Transverse colon (tissue), 4 donors: ENCODE measurements around the gene SCAPER. TPM values are rescaled to one million over a fixed set of nuclear protein-coding genes. Genes with fewer than 3 reads are reported as not detected.
"Not testable (repeated sequence)": the region's sequence is repeated elsewhere in the genome, so short reads cannot be mapped to it uniquely, and the experiment has no call there.

Source experiments
- DNase-seq: peaks from one replicate; pipeline ENCODE4 v3.0.0-alpha.2; 2019
- H3K27ac ChIP-seq, 4 donors: fragments of 200-600 bp; sonication (generic); 2 replicates each; pipeline ENCODE4 v1.5.1; 2016 to 2018; ENCODE audit warnings: inconsistent platforms in 4 of 4
- H3K27me3 ChIP-seq: fragments of 200-600 bp; sonication (generic); 2 replicates; pipeline ENCODE4 v1.5.1; 2017; ENCODE audit warnings: inconsistent platforms
- H3K36me3 ChIP-seq, 4 donors: fragments of 200-600 bp; sonication (generic); 2 replicates each; pipeline ENCODE4 v1.5.1; 2017 to 2019; ENCODE audit warnings: inconsistent platforms in 4 of 4
- H3K4me1 ChIP-seq, 4 donors: fragments of 200-600 bp; sonication (generic); 2 replicates each; pipeline ENCODE4 v1.5.1; 2017 to 2020; ENCODE audit warnings: inconsistent platforms in 4 of 4
- H3K4me3 ChIP-seq, 4 donors: fragments of 200-600 bp; sonication (generic); 1 replicate in 1 of 4; 2 replicates in 3 of 4; pipeline versions ENCODE4 v1.5.1 to v1.6.1; 2017 to 2019; ENCODE audit warnings: inconsistent platforms in 4 of 4
- H3K9me3 ChIP-seq, 2 donors: fragments of 200-600 bp; sonication (generic); 2 replicates each; pipeline ENCODE4 v1.5.1; 2017 to 2019; ENCODE audit warnings: inconsistent platforms in 2 of 2
- EP300 ChIP-seq: sonication (generic); formaldehyde crosslinking; IDR thresholded peaks from one replicate; pipeline ENCODE4 v1.6.1; 2017; ENCODE audit warnings: antibody characterized with exemption, low read depth
- POLR2A ChIP-seq: fragments of 450-650 bp; IDR thresholded peaks from one replicate; pipeline ENCODE4 v1.6.1; 2016; ENCODE audit warnings: antibody characterized with exemption, mild to moderate bottlenecking, moderate library complexity
- POLR2AphosphoS5 ChIP-seq, 3 donors: sonication (generic); formaldehyde crosslinking; IDR thresholded peaks; one replicate each; pipeline ENCODE4 v1.6.1; 2016; ENCODE audit warnings: antibody characterized with exemption in 3 of 3
- WGBS, 2 donors: methylation state at CpG; one replicate each; pipeline ENCODE4 v1.1.5; 2018; ENCODE audit warnings: low coverage in 1 of 2; 5-methylcytosine and 5-hydroxymethylcytosine counted together
- in situ Hi-C, 4 donors: fragments of 200-750 bp; cut with MboI; loops; one replicate each; pipeline versions ENCODE4 v1.15.0 to v1.15.1; 2017; ENCODE audit warnings: low sequenced_read_pairs in 3 of 4, low pct_ligation_motif_present in 1 of 4, low pct_unique_long_range_greater_than_20kb in 1 of 4
- intact Hi-C: fragments of 100-400 bp; cut with DNase I; formaldehyde crosslinking; loops from one replicate; pipeline ENCODE4 v1.15.1; 2023; ENCODE audit warnings: low total_unique reads
- total RNA-seq, 4 donors: library from RNA; depleted of rRNA; stranded (reverse); fragments of >200 nt; gene quantifications; one replicate each; pipeline ENCODE4 v1.1.0, GENCODE V29; 2016
- TF ChIP-seq, protein P1 (sequence below), 5 experiments: fragments of 200-600 bp in 3 of 5; fragments of 450-650 bp in 2 of 5; sonication (generic) in 3 of 5; IDR thresholded peaks; 1 replicate in 2 of 5; 2 replicates in 3 of 5; pipeline ENCODE4 v1.5.1; 2016 to 2017; ENCODE audit warnings: antibody characterized with exemption in 5 of 5, inconsistent platforms in 3 of 5, mild to moderate bottlenecking in 2 of 5, moderate library complexity in 1 of 5

SCAPER gene
- total RNA-seq, 4 donors from 2014 or later = 31.8 to 121 (median 48.7) TPM

DNA sequence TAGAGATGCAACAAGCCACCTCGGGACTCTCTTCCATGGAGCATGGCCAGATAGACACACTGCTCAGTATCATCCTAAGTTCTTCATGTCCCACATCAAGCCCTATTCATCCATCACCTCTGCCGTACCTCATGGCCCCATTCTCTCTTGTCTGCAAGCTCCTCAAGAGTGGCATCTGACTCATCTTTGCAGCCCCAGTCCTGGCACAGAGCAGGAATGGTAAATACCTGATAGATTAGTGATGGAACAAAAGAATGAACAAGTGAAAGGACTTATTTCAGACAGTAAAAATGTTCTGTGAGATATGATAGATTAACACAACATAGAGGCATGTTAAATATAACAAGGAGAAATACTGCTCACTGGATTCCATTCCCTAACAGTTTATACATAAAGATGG is 392.2 kb downstream of the SCAPER start:
- intact Hi-C loops = no loop called here
- 66 to 83% methylated on average over 1 to 2 of the region's 2 CpGs for WGBS, 2 donors
- Histone ChIP-seq H3K27me3 (no peaks in the 10 kb centered on the region), H3K4me1 (peaks cover 0 to 14% (median 3%) of the 10 kb centered on the region in 4 donors), H3K27ac (no peak overlapping the region), H3K4me3 (no peak overlapping the region), H3K9me3 (no peaks in the 10 kb centered on the region), H3K36me3 (no peaks in the 10 kb centered on the region)
- in situ Hi-C loops = no loop called here
- TF ChIP-seq, protein P1, sequence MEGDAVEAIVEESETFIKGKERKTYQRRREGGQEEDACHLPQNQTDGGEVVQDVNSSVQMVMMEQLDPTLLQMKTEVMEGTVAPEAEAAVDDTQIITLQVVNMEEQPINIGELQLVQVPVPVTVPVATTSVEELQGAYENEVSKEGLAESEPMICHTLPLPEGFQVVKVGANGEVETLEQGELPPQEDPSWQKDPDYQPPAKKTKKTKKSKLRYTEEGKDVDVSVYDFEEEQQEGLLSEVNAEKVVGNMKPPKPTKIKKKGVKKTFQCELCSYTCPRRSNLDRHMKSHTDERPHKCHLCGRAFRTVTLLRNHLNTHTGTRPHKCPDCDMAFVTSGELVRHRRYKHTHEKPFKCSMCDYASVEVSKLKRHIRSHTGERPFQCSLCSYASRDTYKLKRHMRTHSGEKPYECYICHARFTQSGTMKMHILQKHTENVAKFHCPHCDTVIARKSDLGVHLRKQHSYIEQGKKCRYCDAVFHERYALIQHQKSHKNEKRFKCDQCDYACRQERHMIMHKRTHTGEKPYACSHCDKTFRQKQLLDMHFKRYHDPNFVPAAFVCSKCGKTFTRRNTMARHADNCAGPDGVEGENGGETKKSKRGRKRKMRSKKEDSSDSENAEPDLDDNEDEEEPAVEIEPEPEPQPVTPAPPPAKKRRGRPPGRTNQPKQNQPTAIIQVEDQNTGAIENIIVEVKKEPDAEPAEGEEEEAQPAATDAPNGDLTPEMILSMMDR (IDR thresholded peaks at IDR 0.05) = no peak
- no peak for TF ChIP-seq POLR2AphosphoS5 (IDR thresholded peaks at IDR 0.05)
- no peak for TF ChIP-seq EP300
- TF ChIP-seq POLR2A = no peak
- DNase-seq = no peak

GRCh38 chr15:76510663-76511062 is 394.5 kb downstream of the SCAPER start:
- H3K4me3 ChIP-seq, H3K36me3 ChIP-seq, in situ Hi-C loops, intact Hi-C loops, H3K27ac ChIP-seq, DNase-seq, H3K27me3 ChIP-seq, H3K9me3 ChIP-seq: not testable (repeated sequence)
- peaks cover 0 to 14% (median 3%) of the 10 kb centered on the region in 4 donors for H3K4me1 ChIP-seq
- WGBS, 2 donors = 86 to 98% methylated on average over 10 of the region's 10 CpGs

DNA sequence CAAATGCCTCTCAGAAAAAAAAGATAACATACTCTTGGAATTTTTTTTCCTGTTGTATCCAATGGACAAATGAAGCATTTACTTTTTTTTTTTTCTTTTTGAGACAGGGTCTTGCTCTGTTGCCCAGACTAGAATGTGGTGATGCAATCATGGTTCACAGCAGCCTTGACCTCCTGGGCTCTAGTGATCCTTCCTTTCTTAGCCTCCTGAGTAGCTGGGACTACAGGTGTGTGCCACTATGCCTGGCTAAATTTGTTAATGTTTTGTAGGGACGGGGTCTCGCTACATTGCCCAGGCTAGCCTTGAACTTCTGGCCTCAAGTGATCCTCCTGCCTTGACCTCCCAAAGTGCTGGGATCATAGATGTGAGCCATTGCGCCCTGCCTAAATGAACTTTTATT is 401.3 kb downstream of the SCAPER start:
- no peaks in the 10 kb centered on the region for H3K4me1 ChIP-seq
- no peak for TF ChIP-seq EP300
- TF ChIP-seq POLR2A = no peak
- TF ChIP-seq, protein P1 (IDR thresholded peaks at IDR 0.05) = no peak
- no peak for TF ChIP-seq POLR2AphosphoS5 (IDR thresholded peaks at IDR 0.05)

GRCh38 chr15:76503121-76503520 is 402.0 kb downstream of the SCAPER start:
- Histone ChIP-seq H3K27me3 (no peaks in the 10 kb centered on the region), H3K4me1 (no peaks in the 10 kb centered on the region), H3K36me3 (no peaks in the 10 kb centered on the region), H3K9me3 (no peaks in the 10 kb centered on the region), H3K4me3 (no peak overlapping the region), H3K27ac (no peak overlapping the region)
- TF ChIP-seq POLR2A (no peak), EP300 (no peak)
- TF ChIP-seq, protein P1 (IDR thresholded peaks at IDR 0.05) = no peak
- in situ Hi-C loops = no loop called here
- DNase-seq = no peak
- intact Hi-C loops = no loop called here

More for the DNA sequence above, 401.3 kb downstream of the SCAPER start:
- Histone ChIP-seq H3K36me3 (no peaks in the 10 kb centered on the region), H3K9me3 (no peaks in the 10 kb centered on the region), H3K27me3 (no peaks in the 10 kb centered on the region), H3K27ac (no peak overlapping the region), H3K4me3 (no peak overlapping the region)
- WGBS, 2 donors = 90% methylated on average over 2 to 3 of the region's 3 CpGs
- in situ Hi-C loops = no loop called here
- DNase-seq = no peak
- intact Hi-C loops = no loop called here

- Histone ChIP-seq H3K4me1 (no peaks in the 10 kb centered on the region), H3K36me3 (no peaks in the 10 kb centered on the region), H3K4me3 (no peak overlapping the region), H3K27me3 (no peaks in the 10 kb centered on the region), H3K9me3 (no peaks in the 10 kb centered on the region), H3K27ac (no peak overlapping the region)
- 84 to 92% methylated on average over 2 to 3 of the region's 3 CpGs for WGBS, 2 donors
- no peak for DNase-seq
- intact Hi-C loops = no loop called here
- in situ Hi-C loops = no loop called here
- TF ChIP-seq, protein P1 (IDR thresholded peaks at IDR 0.05) = no peak
These were observed 402.5 kb downstream of the SCAPER start for GRCh38 chr15:76502678-76503077.

DNA sequence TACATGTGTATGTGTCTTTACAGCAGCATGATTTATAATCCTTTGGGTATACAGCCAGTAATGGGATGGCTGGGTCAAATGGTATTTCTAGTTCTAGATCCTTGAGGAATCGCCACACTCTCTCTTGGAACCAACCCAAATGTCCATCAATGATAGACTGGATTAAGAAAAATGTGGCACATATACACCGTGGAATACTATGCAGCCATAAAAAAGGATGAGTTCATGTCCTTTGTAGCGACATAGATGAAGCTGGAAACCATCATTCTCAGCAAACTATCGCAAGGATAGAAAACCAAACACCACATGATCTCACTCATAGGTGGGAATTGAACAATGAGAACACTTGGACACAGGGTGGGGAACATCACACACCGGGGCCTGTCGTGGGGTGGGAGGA is 403.0 kb downstream of the SCAPER start:
- DNase-seq, H3K36me3 ChIP-seq, H3K27me3 ChIP-seq, in situ Hi-C loops, H3K4me1 ChIP-seq, H3K9me3 ChIP-seq, H3K27ac ChIP-seq, H3K4me3 ChIP-seq, intact Hi-C loops: not testable (repeated sequence)
- 89 to 92% methylated on average over 2 to 6 of the region's 6 CpGs for WGBS, 2 donors
